ENCODE data around the gene ERAP2.
A peak's percentile ranks its signal among the peaks of the same experiment; 100 is the strongest.

ERAP2 gene

DNA sequence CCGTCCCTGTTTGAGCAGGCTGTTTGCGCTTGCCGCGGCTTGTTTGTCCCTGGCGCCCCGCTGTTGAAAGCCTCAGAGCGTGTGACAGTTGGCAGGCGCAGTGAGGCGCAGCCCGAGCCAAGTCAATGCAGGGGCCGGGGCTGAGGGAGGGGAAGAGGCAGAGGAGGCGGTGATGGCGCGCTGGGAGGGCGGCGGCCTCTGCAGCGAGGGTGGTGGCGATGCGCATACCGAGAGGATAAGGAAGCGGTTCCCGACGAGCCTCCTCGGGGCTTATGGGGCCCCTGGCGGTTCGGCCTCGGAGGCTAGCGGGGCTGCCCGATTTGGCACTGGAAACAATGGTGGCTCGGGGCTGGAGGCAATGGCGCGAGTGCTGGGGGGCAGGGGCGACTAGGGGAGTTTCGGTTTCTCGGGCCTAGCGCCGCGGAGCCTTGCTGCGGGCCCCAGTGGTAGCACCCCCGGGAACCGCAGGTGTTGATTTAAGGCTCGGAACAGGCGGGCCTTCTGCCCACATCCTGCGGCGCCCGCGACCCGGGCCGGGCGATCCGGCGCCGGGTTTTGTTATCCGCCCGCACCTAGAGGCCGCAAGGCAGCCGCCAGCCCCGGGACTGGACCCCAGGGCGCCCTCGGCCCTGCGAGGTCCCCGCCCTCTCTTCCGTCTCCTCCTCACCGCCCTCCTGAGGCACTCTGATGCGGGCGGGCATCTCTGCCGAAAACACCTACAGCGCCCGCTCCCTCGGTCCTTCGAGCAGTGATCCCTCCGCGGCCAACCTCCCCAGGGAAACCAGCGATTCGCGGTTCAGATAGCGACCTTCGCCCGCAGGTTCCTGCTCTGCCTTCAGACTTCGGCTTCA, 58.6 kb downstream of the ERAP2 start:
- peak; percentile 91 for DNase-seq

DNA sequence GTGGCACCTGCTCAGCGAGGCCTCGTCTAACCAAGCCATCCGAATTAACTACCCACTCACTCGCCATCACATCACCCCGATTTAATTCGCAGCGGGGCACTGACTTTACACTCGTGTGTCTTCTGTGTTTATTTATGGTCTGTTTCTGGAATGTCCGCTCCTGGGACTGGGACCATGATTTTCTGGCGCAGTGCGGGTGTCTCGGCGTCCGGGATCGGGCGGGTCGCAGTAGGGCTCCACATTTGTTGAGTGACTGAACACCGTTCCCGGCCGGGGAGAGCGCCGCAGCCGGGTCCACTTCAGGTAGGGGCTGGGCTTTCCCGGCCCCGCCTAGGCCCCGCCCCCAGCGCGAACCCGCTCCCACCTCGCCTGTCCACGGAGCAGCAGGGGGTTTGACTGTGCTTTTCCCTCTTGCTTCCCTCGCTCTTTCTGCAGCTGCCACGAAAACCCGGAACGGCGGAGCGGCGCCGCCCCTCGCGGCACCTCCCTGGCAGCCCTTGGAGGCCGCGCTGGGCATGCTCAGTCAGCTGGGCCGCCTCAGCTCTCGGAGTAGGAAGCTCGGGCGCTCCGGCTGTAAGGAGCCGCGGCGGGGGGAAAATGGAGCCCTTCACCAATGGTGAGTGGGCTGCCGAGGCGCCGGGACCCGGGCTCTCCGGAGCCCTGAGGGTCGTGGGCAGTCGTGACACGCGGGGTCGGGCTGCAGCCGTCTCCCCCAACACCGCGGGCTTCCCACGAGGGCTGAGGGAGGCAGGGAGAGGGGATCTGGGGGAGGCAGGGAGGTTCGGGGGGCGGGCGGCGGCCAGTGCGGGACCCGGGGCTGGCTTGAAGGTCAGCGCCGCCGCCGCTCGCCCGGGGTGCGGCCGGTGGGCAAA, 59.5 kb downstream of the ERAP2 start, which contains the start of gene LNPEP:
Gene LNPEP (plus strand): TSS at position 522 of the 872 bp plus-strand sequence. CDS start 76 bp downstream, at position 598.
- DNase-seq: peak; percentile 93

DNA sequence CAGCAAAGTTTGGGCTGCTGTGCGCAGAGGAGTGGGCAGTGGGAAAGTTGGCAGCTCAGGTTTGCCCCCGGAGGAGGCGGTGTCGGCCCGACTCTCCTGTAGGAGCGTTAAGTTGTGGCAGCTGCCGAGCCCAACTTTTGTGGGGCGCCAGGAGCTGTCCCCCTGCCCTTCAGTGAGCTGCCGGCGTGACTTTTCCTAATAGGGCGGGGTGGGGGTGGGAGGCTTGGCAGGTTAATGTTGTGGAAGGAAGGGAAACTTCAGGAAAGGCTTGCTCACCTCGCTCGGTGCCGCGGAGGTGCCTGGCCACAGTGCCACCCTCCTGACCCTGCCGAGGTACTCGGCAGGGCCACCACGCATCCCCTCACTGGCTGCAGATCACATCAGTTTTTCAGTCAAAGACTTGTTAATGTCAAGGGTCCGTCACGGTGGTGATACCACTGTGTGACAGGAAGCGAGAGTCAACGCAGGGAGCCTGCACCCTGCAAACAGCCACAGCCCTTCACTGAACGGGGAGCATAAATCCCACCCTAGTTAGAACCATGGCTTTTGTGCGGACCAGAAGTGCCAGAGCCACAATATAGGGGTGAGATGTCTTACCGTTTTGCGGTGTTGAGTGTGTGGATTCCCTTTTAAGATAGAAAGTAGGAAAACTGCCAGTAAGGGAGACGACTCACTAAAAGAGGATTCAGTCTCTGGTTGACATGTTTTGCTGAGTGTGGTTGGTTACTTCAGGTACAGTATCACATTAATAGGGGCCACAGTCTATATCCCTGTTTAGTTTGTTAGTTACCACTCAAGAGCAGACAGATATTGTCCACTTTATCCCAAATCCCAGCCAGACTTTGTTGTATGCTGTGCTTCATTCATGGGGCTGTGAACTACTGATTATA, 60.4 kb downstream of the ERAP2 start:
- DNase-seq: peak; percentile 49

DNA sequence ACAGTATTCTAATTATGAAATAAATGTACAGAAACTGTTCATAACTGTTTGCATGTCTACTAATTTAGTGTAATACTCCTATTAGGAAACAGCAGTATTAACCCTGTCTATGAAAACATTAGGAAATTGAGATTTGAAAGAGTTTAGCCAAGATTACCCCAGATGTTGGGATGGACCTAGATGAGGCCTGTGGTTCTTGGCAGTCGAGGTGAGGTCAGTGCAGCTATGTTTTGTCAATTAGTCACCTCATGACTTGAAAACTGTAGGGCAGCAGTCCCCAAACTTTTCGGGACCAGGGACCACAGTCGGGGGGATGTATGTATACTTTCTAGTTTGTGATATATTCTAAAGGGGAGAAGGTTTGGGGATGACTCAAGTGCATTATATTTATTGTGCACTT, 64.3 kb downstream of the ERAP2 start:
- DNase-seq: no peak

DNA sequence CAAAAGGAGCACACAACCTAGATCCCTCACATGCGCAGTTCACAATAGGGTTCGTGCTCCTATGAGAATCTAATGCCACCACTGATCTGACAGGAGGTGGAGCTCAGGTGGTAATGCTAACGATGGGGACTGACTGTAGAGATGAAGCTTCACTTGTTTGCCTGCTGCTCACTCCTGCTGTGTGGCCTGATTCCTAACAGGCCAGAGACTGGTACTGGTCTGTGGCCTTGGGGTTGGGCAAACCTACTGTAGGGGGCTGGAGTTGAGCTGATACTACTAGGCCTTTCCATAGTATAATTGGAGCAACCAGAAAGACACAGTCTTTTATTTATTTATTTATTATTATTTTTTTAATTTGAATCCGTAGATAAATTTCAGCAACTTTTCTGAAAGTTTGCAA, 64.8 kb downstream of the ERAP2 start:
- DNase-seq: no peak

DNA sequence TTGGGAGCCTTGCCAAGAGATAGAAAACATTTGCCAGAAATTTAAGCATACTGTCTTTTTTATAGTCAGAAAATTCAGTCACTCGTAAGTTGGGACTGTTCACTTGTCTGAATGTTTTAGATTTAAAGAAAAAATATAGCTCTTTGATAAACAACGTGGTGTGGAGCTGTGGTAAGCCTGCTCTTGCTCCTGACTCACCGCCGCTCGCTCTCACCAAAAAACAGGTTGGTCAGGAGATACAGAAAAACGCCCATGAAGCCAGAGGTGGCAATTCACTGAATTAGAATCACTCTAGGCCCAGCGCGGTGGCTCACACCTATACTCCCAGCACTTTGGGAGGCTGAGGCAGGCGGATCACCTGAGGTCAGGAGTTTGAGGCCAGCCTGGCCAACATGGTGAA, 65.8 kb downstream of the ERAP2 start:
- DNase-seq: peak; percentile 46

DNA sequence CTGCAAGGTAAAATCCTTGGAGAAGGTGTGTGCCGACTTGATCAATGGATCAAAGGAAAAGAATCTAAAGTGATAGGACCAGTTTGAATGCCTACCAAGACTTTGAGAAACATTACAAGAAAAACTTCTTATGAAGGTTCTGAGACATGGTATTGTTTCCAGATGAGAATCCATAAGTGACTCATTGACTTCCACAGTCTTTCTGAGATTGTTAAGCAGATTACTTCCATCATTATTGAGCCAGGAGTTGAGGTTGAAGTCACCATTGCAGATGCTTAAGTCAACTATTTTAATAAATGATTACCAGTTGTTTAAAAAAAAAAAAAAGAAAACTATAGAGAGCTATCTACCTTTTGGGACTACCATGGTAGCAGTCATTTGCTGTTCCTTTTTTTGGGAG, 66.6 kb downstream of the ERAP2 start:
- DNase-seq: no peak

DNA sequence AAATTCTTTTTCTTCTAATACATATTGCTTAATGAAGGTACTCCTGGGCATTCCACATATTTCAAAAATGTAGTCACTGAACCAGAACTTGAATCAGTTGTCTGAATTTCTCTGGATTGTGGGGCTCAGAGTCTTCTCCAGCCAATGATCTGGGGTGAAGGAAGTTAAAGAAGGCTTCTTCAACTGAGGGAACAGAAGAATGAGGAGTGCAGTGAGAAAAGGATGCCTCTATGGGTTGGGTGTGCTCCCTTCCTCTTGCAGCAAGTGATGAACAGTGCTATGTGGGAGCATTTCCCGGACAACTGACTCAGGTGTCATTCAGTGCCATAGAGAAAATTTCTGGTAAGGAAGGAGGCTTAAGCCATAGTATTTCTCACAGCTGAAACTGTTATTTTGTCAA, 67.5 kb downstream of the ERAP2 start:
- no peak for DNase-seq

DNA sequence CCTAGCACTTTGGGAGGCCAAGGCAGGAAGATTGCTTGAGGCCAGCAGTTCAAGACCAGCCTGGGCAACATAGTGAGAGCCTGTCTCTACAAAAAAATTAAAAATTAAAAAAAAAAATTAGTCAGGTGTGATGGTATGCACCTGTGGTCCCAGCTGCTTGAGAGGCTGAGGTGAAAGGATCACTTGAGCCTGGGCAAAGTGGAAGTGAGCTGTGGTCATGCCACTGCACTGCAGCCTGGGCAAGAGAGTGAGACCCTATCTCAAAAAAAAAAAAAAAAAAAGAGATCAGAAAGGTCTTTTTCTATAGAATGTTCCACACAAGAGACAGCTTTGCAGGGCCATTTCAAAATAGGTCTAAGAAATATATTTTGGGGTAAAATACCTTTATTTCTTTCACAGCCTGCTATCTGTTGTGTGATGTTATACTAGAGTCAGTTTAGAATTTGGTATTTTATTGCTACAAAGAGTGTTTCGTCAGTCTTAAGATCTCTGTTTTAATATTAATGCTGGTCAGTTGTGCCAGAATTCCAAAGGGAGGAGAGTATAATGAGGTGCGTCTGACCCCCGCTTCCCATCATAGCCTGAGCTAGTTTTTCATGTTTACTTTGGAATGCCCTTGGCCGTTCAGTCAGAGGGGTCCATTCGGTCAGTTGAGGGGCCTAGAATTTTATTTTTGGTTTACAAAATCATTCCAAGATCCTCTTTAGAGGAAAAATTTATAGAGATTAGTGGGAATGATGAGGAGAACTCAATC, 69.0 kb downstream of the ERAP2 start:
- DNase-seq: no peak

DNA sequence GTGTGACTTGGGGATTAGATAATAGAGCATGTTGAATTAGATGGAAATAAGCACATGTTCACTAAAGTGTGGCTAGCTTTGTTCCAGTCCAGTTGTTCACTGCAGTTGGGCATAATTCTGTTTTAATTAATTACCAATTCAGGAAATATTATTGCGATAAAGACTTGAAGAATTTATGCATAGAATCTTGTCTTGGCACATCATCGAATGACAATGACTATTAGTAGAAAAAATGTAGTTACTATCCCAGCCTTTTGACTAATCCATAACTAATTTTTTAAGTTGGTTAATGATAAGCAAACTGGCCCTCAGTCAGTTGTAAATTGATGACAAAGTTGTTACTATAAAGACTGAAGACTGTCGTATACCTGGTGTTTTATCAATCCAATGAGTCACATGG, 70.1 kb downstream of the ERAP2 start:
- no peak for DNase-seq

DNA sequence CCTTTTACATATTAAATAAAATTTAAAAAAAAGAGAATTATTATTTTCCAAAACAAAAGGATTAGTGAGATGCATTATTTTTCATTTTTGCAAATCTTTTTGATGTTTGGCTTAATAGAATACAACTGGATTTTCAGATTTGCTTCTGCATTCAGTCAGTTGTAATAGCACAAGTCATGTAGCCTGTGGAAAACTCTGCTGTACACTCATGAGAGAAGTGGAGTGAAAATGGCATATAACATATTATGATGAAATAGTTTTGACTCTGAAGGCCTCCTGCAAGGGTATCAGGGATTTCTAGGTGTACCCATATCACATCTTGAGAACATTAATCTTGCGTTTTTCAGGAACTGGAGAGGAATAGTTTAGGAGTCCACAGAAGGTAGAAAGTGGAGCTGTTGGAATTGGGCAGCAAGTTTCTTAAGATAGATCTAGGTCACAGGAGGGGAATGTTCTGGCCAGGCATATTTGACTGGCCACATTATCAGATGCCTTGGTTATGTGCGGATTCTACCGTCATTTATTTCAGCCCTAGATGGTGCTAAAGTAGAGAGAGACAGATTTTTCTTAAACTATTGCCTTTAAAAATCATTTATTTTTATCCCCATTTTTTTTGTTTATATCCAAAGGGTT, 75.9 kb downstream of the ERAP2 start:
- no peak for DNase-seq

DNA sequence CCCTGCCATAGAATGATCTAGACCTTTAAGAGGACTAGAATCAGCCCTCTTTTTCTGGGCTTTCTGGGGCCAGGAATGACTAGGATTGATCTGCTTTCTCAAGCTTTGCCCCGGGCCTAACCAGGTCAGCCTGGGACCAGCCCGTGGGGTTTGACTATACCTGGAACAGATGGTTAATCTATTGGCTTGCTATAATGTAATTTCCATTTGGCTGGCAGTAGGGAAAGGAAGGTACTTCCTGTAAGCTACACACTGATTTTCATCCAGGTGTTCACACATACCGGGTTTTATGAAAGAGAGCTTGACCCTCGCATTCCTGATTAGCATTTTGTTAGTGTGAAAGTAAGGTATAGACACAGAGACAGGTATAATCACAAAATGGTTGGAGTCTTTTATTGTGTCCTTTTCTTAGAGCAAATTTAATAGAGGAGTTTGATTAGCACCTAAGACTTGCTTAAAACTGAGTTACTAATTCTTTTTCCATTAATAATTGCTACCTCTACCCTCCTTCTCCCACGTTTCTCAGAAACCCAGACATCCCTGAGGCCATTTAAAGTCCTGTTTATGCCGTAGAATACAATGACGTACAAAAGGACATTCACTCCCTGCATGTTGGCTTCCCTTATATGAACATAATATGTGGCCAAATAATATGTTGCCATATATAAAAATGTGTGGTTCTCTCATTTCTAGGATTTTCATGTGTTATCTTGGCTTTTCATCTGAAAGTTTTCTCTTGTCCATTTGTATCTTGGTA, 76.9 kb downstream of the ERAP2 start:
- DNase-seq: no peak

DNA sequence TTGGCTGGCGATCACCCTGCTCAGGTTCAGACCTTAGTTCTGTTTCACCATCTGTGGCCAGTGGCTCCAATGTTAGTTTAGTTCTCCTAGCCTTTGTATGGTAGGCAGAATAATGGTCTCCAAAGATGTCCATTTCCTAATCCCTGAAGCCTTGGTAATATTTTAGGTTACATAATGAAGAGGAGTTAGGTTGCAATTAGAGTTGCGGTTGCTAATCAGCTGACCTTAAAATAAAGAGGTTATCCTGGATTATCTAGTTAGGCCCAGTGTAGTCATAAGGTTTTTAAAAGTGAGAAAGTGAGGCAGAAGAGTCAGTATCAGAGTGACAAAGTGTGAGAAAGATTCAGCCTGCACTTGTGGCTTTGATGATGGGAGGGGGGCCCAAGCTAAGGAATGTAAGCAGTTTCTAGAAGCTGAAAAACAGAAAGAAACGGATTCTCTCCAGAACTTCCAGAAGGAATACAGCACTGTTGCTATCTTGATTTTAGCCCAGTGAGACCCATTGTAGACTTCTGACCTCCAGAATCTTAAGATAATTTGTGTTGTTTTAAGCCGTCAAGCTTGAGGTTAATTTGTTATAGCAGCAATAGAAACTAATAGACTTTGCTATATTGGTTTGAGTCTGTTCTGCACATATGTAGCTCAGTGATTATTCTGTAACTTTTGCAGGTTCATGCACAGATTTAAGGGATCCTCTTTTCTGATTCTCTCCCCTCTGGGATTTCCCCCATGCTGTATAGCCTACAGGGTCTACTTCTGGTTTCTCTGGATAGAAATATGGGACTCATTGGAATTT, 81.2 kb downstream of the ERAP2 start:
- no peak for DNase-seq

DNA sequence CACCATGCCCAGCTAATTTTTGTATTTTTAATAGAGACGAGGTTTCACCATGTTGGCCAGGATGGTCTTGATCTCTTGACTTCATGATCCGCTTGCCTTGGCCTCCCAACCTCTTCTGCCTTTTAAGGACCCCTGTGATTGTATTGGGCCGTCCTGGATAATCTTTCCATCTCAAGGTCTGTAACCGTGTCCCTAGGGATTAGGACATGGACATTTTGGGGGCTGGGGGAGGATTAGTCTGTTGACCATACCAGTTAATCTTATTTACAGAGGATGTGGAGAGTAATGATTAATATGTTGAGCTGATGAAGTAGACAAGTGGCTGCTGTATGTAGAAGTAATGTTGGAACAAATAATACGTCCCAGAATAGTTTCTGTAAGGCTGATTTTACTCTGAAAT, 82.7 kb downstream of the ERAP2 start:
- DNase-seq: no peak

DNA sequence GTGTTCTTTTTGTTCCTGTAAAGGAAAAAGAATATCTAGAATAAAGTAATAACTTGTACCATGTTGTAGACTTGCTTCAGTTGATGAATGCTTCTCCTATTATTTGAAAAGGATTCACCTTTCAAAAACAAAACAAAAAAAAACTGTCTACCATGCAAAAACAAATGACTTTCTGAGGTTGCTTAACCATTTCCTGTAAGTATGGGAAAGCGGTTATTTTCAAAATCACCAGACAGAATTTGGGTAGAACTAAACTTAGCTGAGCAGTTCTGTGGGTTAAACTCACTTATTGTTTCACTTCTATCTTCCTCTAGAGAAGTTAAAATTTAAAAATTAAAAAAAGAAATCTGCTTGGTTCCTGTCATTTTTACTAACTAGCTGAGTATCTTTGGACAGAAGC, 84.8 kb downstream of the ERAP2 start:
- DNase-seq: no peak

DNA sequence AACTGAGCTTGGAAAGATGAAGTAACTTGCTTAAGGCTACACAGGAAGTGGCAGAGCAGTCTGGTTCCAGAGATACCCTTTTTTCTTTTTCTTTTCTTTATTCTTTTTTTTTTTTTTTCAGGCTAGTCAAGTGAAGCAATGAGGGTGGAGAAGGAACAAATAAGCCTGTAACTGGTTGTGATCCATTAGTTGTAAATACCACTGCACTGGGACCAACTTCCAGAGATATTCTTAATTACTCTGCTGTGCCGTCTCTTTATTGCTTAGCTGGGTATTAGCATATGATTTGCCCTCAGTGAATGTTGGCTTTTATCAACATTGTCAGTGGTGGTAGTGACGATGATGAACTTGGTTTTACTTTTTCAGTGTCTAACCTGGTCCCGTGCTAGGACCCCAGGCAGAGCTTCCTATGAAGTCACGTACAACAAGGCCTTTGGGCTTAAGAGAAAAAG, 86.3 kb downstream of the ERAP2 start:
- DNase-seq: no peak

DNA sequence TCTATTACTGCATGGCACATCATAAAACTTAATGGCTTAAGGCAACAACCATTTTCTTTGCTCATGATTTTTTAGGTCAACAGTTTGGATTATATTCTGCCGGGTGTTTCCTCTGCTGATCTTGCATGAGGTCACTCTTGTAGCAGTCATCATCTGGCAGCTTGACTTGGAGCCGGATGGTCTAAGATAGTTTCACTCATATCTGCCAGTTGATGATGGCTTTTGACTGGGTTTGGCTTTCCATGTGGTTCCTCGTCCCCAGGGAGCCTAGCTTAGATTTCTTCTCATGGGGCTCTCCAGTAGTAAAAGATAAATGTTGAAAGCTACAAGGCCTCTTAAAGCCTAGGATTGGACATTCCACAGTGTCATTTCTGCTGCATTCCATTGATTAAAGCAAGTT, 87.0 kb downstream of the ERAP2 start:
- DNase-seq: peak; percentile 22

DNA sequence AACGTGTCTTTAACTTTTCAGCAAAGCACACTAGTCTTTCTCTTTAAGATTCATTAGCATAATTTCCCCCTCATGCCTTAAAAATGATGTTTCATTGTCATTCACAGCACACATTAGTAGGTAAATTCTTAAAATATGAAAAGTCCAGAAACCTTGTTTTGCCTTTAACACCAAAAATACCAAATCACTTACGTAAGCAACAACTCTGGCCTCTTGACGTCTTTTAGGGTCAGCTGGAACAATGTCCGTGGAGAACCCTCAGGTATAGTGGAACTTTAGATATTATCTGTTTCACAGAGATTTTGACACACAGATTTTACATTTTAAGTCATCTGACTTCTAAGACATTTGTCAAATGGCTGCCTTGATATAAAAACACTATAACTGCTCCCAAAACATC, 90.5 kb downstream of the ERAP2 start:
- no peak for DNase-seq

DNA sequence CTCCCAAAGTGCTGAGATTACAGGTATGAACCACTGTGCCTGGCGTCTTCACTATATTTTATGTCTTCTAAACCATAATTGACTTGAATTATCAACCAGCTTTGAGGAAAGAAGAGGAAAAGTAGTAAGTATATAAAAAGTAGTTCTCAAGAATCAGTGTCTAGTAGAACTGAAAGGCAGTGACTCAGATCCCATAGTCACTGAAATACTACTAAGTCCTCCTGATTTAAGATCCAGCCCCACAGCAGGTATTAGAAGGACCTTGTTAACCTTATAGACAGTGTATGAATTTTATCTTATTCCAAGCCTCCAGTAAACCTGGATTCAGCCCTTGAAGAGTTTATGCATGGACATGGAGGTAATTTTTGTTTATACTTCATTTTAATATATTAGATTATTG, 91.1 kb downstream of the ERAP2 start:
- DNase-seq: no peak

DNA sequence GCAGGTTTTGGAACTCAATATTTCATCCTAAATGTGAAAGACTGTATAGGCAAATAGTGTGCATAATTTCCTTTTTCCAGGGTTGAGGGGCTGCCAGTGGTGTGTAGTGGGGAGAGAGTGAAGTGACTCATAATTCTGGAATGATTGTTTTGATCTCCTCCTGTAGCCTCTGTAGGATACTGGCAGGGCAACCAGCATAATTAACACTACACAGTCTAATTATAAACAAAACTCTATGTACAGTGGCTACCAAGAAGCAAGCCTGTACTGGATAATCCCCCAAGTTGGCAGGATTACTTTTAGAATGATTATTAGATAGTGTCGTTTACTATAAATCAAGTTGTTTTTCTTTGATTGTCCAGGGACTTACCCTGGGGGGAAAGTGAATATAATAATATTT, 91.8 kb downstream of the ERAP2 start:
- DNase-seq: no peak

Data from activated CD8-positive, alpha-beta memory T cell treated with anti-CD3 and anti-CD28 coated beads, Interleukin-2, amount 50 U/mL, for 4 hours (primary cell).